Cardiac muscle cell (in vitro differentiated cells and primary cell): ENCODE measurements around the gene CLCN1. TPM values are rescaled to one million over a fixed set of nuclear protein-coding genes. Genes with fewer than 3 reads are reported as not detected.
A peak's percentile ranks its signal among the peaks of the same experiment; 100 is the strongest.

Experiments used
- DNase-seq, 2 donors: peaks; one replicate each; pipeline versions ENCODE4 v3.0.0 to v3.0.0-alpha.2; 2010 to 2017; ENCODE audit warnings: low read depth in 1 of 2, low spot score in 1 of 2
- H3K27ac ChIP-seq: fragments of 200-600 bp; sonication (generic); 2 replicates; pipeline ENCODE4 v1.5.1; 2016
- H3K27me3 ChIP-seq: fragments of 200-600 bp; sonication (generic); 2 replicates; pipeline ENCODE4 v1.6.0; 2016; ENCODE audit warnings: control low read depth
- H3K36me3 ChIP-seq: fragments of 200-600 bp; sonication (generic); 2 replicates; pipeline ENCODE4 v1.5.1; 2016; ENCODE audit warnings: control low read depth
- H3K4me1 ChIP-seq: fragments of 200-600 bp; sonication (generic); 2 replicates; pipeline ENCODE4 v1.8.1; 2017; ENCODE audit warnings: low read depth, mild to moderate bottlenecking, mixed run types
- H3K4me3 ChIP-seq: fragments of 200-600 bp; sonication (generic); 2 replicates; pipeline ENCODE4 v1.5.1; 2016; ENCODE audit warnings: mild to moderate bottlenecking
- H3K9me3 ChIP-seq: fragments of 200-600 bp; sonication (generic); 2 replicates; pipeline ENCODE4 v1.5.1; 2017; ENCODE audit warnings: low read depth, mild to moderate bottlenecking, control low read depth
- CTCF ChIP-seq: IDR thresholded peaks from 2 replicates; pipeline ENCODE4 v1.5.1; 2012; ENCODE audit warnings: low read depth, mild to moderate bottlenecking, low read length
- polyA plus RNA-seq: library from polyadenylated mRNA; unstranded; fragments of >200 nt; fragmentation: Nextera tagmentation; extraction: Ambion mirVana; gene quantifications from 2 replicates; pipeline ENCODE4 v1.2.1, GENCODE V29; 2016
- total RNA-seq: library from RNA; depleted of rRNA; stranded (reverse); fragments of >200 nt; gene quantifications from 2 replicates; pipeline ENCODE4 v1.2.3, GENCODE V29; 2016

CLCN1 gene
- total and polyA plus RNA-seq, 2 experiments from 2014 or later: not detected

- no peak overlapping the region for H3K27ac ChIP-seq
- H3K4me1 ChIP-seq: no peaks in the 10 kb centered on the region
- H3K36me3 ChIP-seq: peaks cover 9% of the 10 kb centered on the region
- no peaks in the 10 kb centered on the region for H3K9me3 ChIP-seq
- H3K4me3 ChIP-seq: no peak overlapping the region
- no peaks in the 10 kb centered on the region for H3K27me3 ChIP-seq
- TF ChIP-seq CTCF: no peak
- no peak for DNase-seq
These were observed 78.9 kb downstream of the CLCN1 start for GRCh38 chr7:143394777-143395176.

- Histone ChIP-seq H3K27ac (no peak overlapping the region), H3K9me3 (no peaks in the 10 kb centered on the region), H3K4me3 (no peak overlapping the region), H3K4me1 (no peaks in the 10 kb centered on the region), H3K36me3 (peaks cover 4% of the 10 kb centered on the region), H3K27me3 (no peaks in the 10 kb centered on the region)
- peak; percentile 36 for TF ChIP-seq CTCF
- peak in 1 of 2 donors; percentile 49 for DNase-seq
These were observed 79.6 kb downstream of the CLCN1 start for GRCh38 chr7:143395187-143396149.

- no peak for DNase-seq
- H3K27ac ChIP-seq: no peak overlapping the region
These were observed 80.3 kb downstream of the CLCN1 start for GRCh38 chr7:143396182-143396581.

GRCh38 chr7:143396625-143397556, 81.0 kb downstream of the CLCN1 start:
- Histone ChIP-seq H3K9me3 (no peaks in the 10 kb centered on the region), H3K4me1 (no peaks in the 10 kb centered on the region), H3K36me3 (no peaks in the 10 kb centered on the region), H3K4me3 (no peak overlapping the region), H3K27me3 (no peaks in the 10 kb centered on the region), H3K27ac (no peak overlapping the region)
- no peak for DNase-seq
- TF ChIP-seq CTCF: no peak

More at GRCh38 chr7:143396182-143396581, 80.3 kb downstream of the CLCN1 start:
- no peaks in the 10 kb centered on the region for H3K9me3 ChIP-seq
- TF ChIP-seq CTCF: no peak
- H3K27me3 ChIP-seq: no peaks in the 10 kb centered on the region
- H3K4me3 ChIP-seq: no peak overlapping the region
- H3K36me3 ChIP-seq: no peaks in the 10 kb centered on the region
- no peaks in the 10 kb centered on the region for H3K4me1 ChIP-seq

- Histone ChIP-seq H3K27me3 (no peaks in the 10 kb centered on the region), H3K4me3 (no peak overlapping the region), H3K27ac (no peak overlapping the region), H3K9me3 (no peaks in the 10 kb centered on the region), H3K4me1 (no peaks in the 10 kb centered on the region), H3K36me3 (no peaks in the 10 kb centered on the region)
- TF ChIP-seq CTCF: no peak
- DNase-seq: no peak
These were observed 82.0 kb downstream of the CLCN1 start for GRCh38 chr7:143397710-143398530.
